ENCODE data around the gene LIMCH1. TPM values are rescaled to one million over a fixed set of nuclear protein-coding genes. Genes with fewer than 3 reads are reported as not detected.

The LIMCH1 gene
- total RNA-seq, 5 donors from 2014 or later (not counting 1 experiment from before 2014, with no cell fraction given): 0.15 to 0.38 (median 0.30) TPM

- Mint-ChIP-seq H3K27ac (no peak overlapping the region), H3K4me3 (no peak overlapping the region), H3K9me3 (peaks cover 4 to 9% (median 8%) of the 10 kb centered on the region in 3 donors), H3K4me1 (no peaks in the 10 kb centered on the region), H3K36me3 (no peaks in the 10 kb centered on the region), H3K27me3 (no peaks in the 10 kb centered on the region)
- Histone ChIP-seq H3K36me3 (ENCODE audit: control insufficient read depth in 2 of 2, extremely low read depth in 1 of 2, insufficient read depth in 1 of 2, low read length in 1 of 2) (no peaks in the 10 kb centered on the region), H3K9me3 (no peaks in the 10 kb centered on the region), H3K27ac (ENCODE audit: low read length) (no peak overlapping the region), H3K27me3 (replicated peaks in 1 of 2; ENCODE audit: control insufficient read depth in 2 of 2, extremely low read depth in 1 of 2, insufficient read depth in 2 of 2, low read length in 1 of 2) (no peaks in the 10 kb centered on the region), H3K4me3 (ENCODE audit: control insufficient read depth in 1 of 2, extremely low read depth in 1 of 2, low read length in 1 of 2) (no peak overlapping the region), H3K4me1 (ENCODE audit: control insufficient read depth in 1 of 2, extremely low read depth in 1 of 2, insufficient read depth in 2 of 2, low read length in 2 of 2) (no peaks in the 10 kb centered on the region)
- WGBS (ENCODE audit: insufficient coverage): no CpG with 5 or more reads among the region's 4 CpGs
- DNase-seq: no peak
- no peak for ATAC-seq (replicated peaks in 1 of 4)
- POLR2A ChIA-PET: no interaction called here
- CTCF ChIA-PET: no interaction called here
These were observed 42.0 kb downstream of the LIMCH1 start for GRCh38 chr4:41580007-41580406.

GRCh38 chr4:41586675-41587225, 48.8 kb downstream of the LIMCH1 start:
- Histone ChIP-seq H3K9me3 (no peaks in the 10 kb centered on the region), H3K36me3 (ENCODE audit: control insufficient read depth in 2 of 2, extremely low read depth in 1 of 2, insufficient read depth in 1 of 2, low read length in 1 of 2) (no peaks in the 10 kb centered on the region), H3K27me3 (replicated peaks in 1 of 2; ENCODE audit: control insufficient read depth in 2 of 2, extremely low read depth in 1 of 2, insufficient read depth in 2 of 2, low read length in 1 of 2) (no peaks in the 10 kb centered on the region), H3K27ac (ENCODE audit: low read length) (no peak overlapping the region), H3K4me1 (ENCODE audit: control insufficient read depth in 1 of 2, extremely low read depth in 1 of 2, insufficient read depth in 2 of 2, low read length in 2 of 2) (no peaks in the 10 kb centered on the region), H3K4me3 (ENCODE audit: control insufficient read depth in 1 of 2, extremely low read depth in 1 of 2, low read length in 1 of 2) (no peak overlapping the region)
- H3K36me3 Mint-ChIP-seq: no peaks in the 10 kb centered on the region
- WGBS (ENCODE audit: insufficient coverage): 68% methylated on average over 2 of the region's 2 CpGs
- H3K4me1 Mint-ChIP-seq: no peaks in the 10 kb centered on the region
- no peak overlapping the region for H3K4me3 Mint-ChIP-seq
- DNase-seq: no peak
- H3K27ac Mint-ChIP-seq: no peak overlapping the region
- H3K9me3 Mint-ChIP-seq: peaks cover 6 to 14% (median 12%) of the 10 kb centered on the region in 3 donors
- CTCF ChIA-PET: no interaction called here
- peaks cover 2 to 4% of the 10 kb centered on the region in 2 donors for H3K27me3 Mint-ChIP-seq
- ATAC-seq (replicated peaks in 1 of 4): no peak
- POLR2A ChIA-PET: no interaction called here

GRCh38 chr4:41587286-41587685, 49.3 kb downstream of the LIMCH1 start:
- 69% methylated on average over 2 of the region's 3 CpGs for WGBS (ENCODE audit: insufficient coverage)
- Histone ChIP-seq H3K9me3 (no peaks in the 10 kb centered on the region), H3K4me3 (ENCODE audit: control insufficient read depth in 1 of 2, extremely low read depth in 1 of 2, low read length in 1 of 2) (no peak overlapping the region), H3K4me1 (ENCODE audit: control insufficient read depth in 1 of 2, extremely low read depth in 1 of 2, insufficient read depth in 2 of 2, low read length in 2 of 2) (no peaks in the 10 kb centered on the region), H3K27me3 (replicated peaks in 1 of 2; ENCODE audit: control insufficient read depth in 2 of 2, extremely low read depth in 1 of 2, insufficient read depth in 2 of 2, low read length in 1 of 2) (no peaks in the 10 kb centered on the region), H3K36me3 (ENCODE audit: control insufficient read depth in 2 of 2, extremely low read depth in 1 of 2, insufficient read depth in 1 of 2, low read length in 1 of 2) (no peaks in the 10 kb centered on the region), H3K27ac (ENCODE audit: low read length) (no peak overlapping the region)
- H3K27ac Mint-ChIP-seq: no peak overlapping the region
- H3K4me3 Mint-ChIP-seq: no peak overlapping the region
- DNase-seq (no peak), ATAC-seq (replicated peaks in 1 of 4) (no peak)
- ChIA-PET POLR2A (no interaction called here), CTCF (no interaction called here)
- H3K27me3 Mint-ChIP-seq: peaks cover 2 to 4% of the 10 kb centered on the region in 2 donors
- no peaks in the 10 kb centered on the region for H3K4me1 Mint-ChIP-seq
- peaks cover 6 to 14% (median 12%) of the 10 kb centered on the region in 3 donors for H3K9me3 Mint-ChIP-seq
- no peaks in the 10 kb centered on the region for H3K36me3 Mint-ChIP-seq

GRCh38 chr4:41590591-41590990, 52.6 kb downstream of the LIMCH1 start:
- WGBS (ENCODE audit: insufficient coverage): 54% methylated on average over 2 of the region's 3 CpGs
- ChIA-PET POLR2A (no interaction called here), CTCF (no interaction called here)
- no peaks in the 10 kb centered on the region for H3K4me1 Mint-ChIP-seq
- Histone ChIP-seq H3K27me3 (replicated peaks in 1 of 2; ENCODE audit: control insufficient read depth in 2 of 2, extremely low read depth in 1 of 2, insufficient read depth in 2 of 2, low read length in 1 of 2) (peaks cover 0 to 3% of the 10 kb centered on the region in 2 experiments), H3K27ac (ENCODE audit: low read length) (no peak overlapping the region), H3K4me3 (ENCODE audit: control insufficient read depth in 1 of 2, extremely low read depth in 1 of 2, low read length in 1 of 2) (no peak overlapping the region), H3K4me1 (ENCODE audit: control insufficient read depth in 1 of 2, extremely low read depth in 1 of 2, insufficient read depth in 2 of 2, low read length in 2 of 2) (no peaks in the 10 kb centered on the region), H3K9me3 (no peaks in the 10 kb centered on the region), H3K36me3 (ENCODE audit: control insufficient read depth in 2 of 2, extremely low read depth in 1 of 2, insufficient read depth in 1 of 2, low read length in 1 of 2) (no peaks in the 10 kb centered on the region)
- ATAC-seq (replicated peaks in 1 of 4) (no peak), DNase-seq (no peak)
- no peak overlapping the region for H3K4me3 Mint-ChIP-seq
- peaks cover 0 to 3% (median 0%) of the 10 kb centered on the region in 3 donors for H3K9me3 Mint-ChIP-seq
- H3K36me3 Mint-ChIP-seq: no peaks in the 10 kb centered on the region
- no peak overlapping the region for H3K27ac Mint-ChIP-seq
- peaks cover 3 to 4% of the 10 kb centered on the region in 2 donors for H3K27me3 Mint-ChIP-seq

DNA sequence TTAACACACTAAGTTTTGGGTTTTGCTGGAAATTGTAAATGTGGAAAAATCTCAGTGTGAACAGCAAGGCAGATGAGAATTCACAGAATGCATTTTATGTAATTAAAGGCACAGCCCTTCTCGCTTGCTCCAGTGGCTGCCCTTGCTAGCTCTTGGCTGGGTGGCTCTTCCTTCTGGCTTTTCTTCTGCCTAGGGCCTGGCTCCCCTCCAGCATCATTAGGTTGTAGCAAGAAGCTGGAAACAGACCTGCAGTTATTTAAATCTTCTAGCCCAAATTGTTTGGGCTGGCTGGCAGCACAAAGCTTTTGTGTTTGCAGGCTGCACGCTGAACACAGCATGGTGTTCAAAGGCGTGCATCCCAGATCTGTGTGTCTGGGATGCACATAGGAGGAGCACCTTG, 56.5 kb downstream of the LIMCH1 start:
- peaks cover 0 to 1% of the 10 kb centered on the region in 2 donors for H3K27me3 Mint-ChIP-seq
- CTCF ChIA-PET: no interaction called here
- WGBS (ENCODE audit: insufficient coverage): 95% methylated on average over 3 of the region's 3 CpGs

GRCh38 chr4:41597494-41597893, 59.5 kb downstream of the LIMCH1 start:
- CTCF ChIA-PET: no interaction called here
- peaks cover 3 to 5% of the 10 kb centered on the region in 2 donors for H3K27me3 Mint-ChIP-seq
- POLR2A ChIA-PET: no interaction called here

More for the DNA sequence above, 56.5 kb downstream of the LIMCH1 start:
- no peak overlapping the region for H3K27ac ChIP-seq (ENCODE audit: low read length)
- POLR2A ChIA-PET: no interaction called here
- H3K9me3 ChIP-seq: no peaks in the 10 kb centered on the region
- peaks cover 0 to 3% of the 10 kb centered on the region in 2 experiments for H3K27me3 ChIP-seq (replicated peaks in 1 of 2; ENCODE audit: control insufficient read depth in 2 of 2, extremely low read depth in 1 of 2, insufficient read depth in 2 of 2, low read length in 1 of 2)
- no peak overlapping the region for H3K4me3 Mint-ChIP-seq
- ATAC-seq (replicated peaks in 1 of 4) (no peak), DNase-seq (no peak)
- no peaks in the 10 kb centered on the region for H3K36me3 Mint-ChIP-seq
- H3K4me3 ChIP-seq (ENCODE audit: control insufficient read depth in 1 of 2, extremely low read depth in 1 of 2, low read length in 1 of 2): no peak overlapping the region
- no peaks in the 10 kb centered on the region for H3K4me1 ChIP-seq (ENCODE audit: control insufficient read depth in 1 of 2, extremely low read depth in 1 of 2, insufficient read depth in 2 of 2, low read length in 2 of 2)
- H3K9me3 Mint-ChIP-seq: no peaks in the 10 kb centered on the region
- no peaks in the 10 kb centered on the region for H3K4me1 Mint-ChIP-seq
- no peak overlapping the region for H3K27ac Mint-ChIP-seq
- no peaks in the 10 kb centered on the region for H3K36me3 ChIP-seq (ENCODE audit: control insufficient read depth in 2 of 2, extremely low read depth in 1 of 2, insufficient read depth in 1 of 2, low read length in 1 of 2)

GRCh38 chr4:41598580-41598979, 60.6 kb downstream of the LIMCH1 start:
- no peak for DNase-seq
- H3K36me3 Mint-ChIP-seq: no peaks in the 10 kb centered on the region
- ChIA-PET POLR2A (no interaction called here), CTCF (interaction anchor here in 1 of 2 donors (1.0 kb wide), 1 partner anchor 15 kb away, joined by 3 read pairs; no protein-coding TSS in a partner anchor)
- WGBS (ENCODE audit: insufficient coverage): no CpG with 5 or more reads among the region's 2 CpGs
- Histone ChIP-seq H3K4me3 (ENCODE audit: control insufficient read depth in 1 of 2, extremely low read depth in 1 of 2, low read length in 1 of 2) (no peak overlapping the region), H3K4me1 (ENCODE audit: control insufficient read depth in 1 of 2, extremely low read depth in 1 of 2, insufficient read depth in 2 of 2, low read length in 2 of 2) (no peaks in the 10 kb centered on the region), H3K36me3 (ENCODE audit: control insufficient read depth in 2 of 2, extremely low read depth in 1 of 2, insufficient read depth in 1 of 2, low read length in 1 of 2) (no peaks in the 10 kb centered on the region), H3K27me3 (replicated peaks in 1 of 2; ENCODE audit: control insufficient read depth in 2 of 2, extremely low read depth in 1 of 2, insufficient read depth in 2 of 2, low read length in 1 of 2) (peaks cover 0 to 3% of the 10 kb centered on the region in 2 experiments), H3K9me3 (no peaks in the 10 kb centered on the region), H3K27ac (ENCODE audit: low read length) (no peak overlapping the region)
- no peaks in the 10 kb centered on the region for H3K4me1 Mint-ChIP-seq
- H3K27me3 Mint-ChIP-seq: peaks cover 3 to 5% of the 10 kb centered on the region in 2 donors
- H3K27ac Mint-ChIP-seq: no peak overlapping the region
- no peak for ATAC-seq (replicated peaks in 1 of 4)
- no peak overlapping the region for H3K4me3 Mint-ChIP-seq
- peaks cover 0 to 4% (median 0%) of the 10 kb centered on the region in 3 donors for H3K9me3 Mint-ChIP-seq

More at GRCh38 chr4:41597494-41597893, 59.5 kb downstream of the LIMCH1 start:
- Mint-ChIP-seq H3K9me3 (peaks cover 0 to 4% (median 0%) of the 10 kb centered on the region in 3 donors), H3K4me3 (no peak overlapping the region), H3K27ac (no peak overlapping the region), H3K4me1 (no peaks in the 10 kb centered on the region), H3K36me3 (no peaks in the 10 kb centered on the region)
- H3K27me3 ChIP-seq (replicated peaks in 1 of 2; ENCODE audit: control insufficient read depth in 2 of 2, extremely low read depth in 1 of 2, insufficient read depth in 2 of 2, low read length in 1 of 2): peaks cover 0 to 3% of the 10 kb centered on the region in 2 experiments
- ATAC-seq (replicated peaks in 1 of 4): no peak
- no peaks in the 10 kb centered on the region for H3K9me3 ChIP-seq
- H3K4me1 ChIP-seq (ENCODE audit: control insufficient read depth in 1 of 2, extremely low read depth in 1 of 2, insufficient read depth in 2 of 2, low read length in 2 of 2): no peaks in the 10 kb centered on the region
- H3K4me3 ChIP-seq (ENCODE audit: control insufficient read depth in 1 of 2, extremely low read depth in 1 of 2, low read length in 1 of 2): no peak overlapping the region
- no peaks in the 10 kb centered on the region for H3K36me3 ChIP-seq (ENCODE audit: control insufficient read depth in 2 of 2, extremely low read depth in 1 of 2, insufficient read depth in 1 of 2, low read length in 1 of 2)
- DNase-seq: no peak
- no peak overlapping the region for H3K27ac ChIP-seq (ENCODE audit: low read length)
